RWPE2 (cell line): ENCODE data around the gene RBM4.

ENCODE experiments used
- ATAC-seq: fragments of 200-7000 bp; cut with Tn5 transposase; 3 replicates; pipeline ENCODE4 v1.9.1; 2021; ENCODE audit warnings: low read depth
- DNase-seq: peaks from one replicate; pipeline ENCODE4 v3.0.0-alpha.2; 2020; ENCODE audit warnings: low spot score
- H3K27ac ChIP-seq: fragments of 450-650 bp; 2 replicates; pipeline ENCODE4 v1.5.1; 2017; ENCODE audit warnings: mild to moderate bottlenecking; ENCODE audit not compliant: poor library complexity, severe bottlenecking
- H3K27me3 ChIP-seq: fragments of 250-450 bp; sonication (Bioruptor Pico); 2 replicates; pipeline ENCODE4 v1.5.1; 2021; ENCODE audit warnings: mild to moderate bottlenecking, moderate library complexity; ENCODE audit not compliant: insufficient read depth, poor library complexity, severe bottlenecking
- H3K36me3 ChIP-seq: fragments of 250-450 bp; sonication (Bioruptor Pico); 2 replicates; pipeline ENCODE4 v1.5.1; 2020; ENCODE audit warnings: low read depth, mild to moderate bottlenecking, moderate library complexity
- H3K4me1 ChIP-seq: fragments of 250-450 bp; sonication (Bioruptor Pico); 2 replicates; pipeline ENCODE4 v1.5.1; 2021; ENCODE audit warnings: mild to moderate bottlenecking, moderate library complexity; ENCODE audit not compliant: insufficient read depth, poor library complexity, severe bottlenecking
- H3K4me3 ChIP-seq: fragments of 250-450 bp; sonication (Bioruptor Pico); 2 replicates; pipeline ENCODE4 v1.5.1; 2021; ENCODE audit warnings: mild to moderate bottlenecking, moderate library complexity; ENCODE audit not compliant: severe bottlenecking
- H3K9me3 ChIP-seq: fragments of 250-450 bp; sonication (Bioruptor Pico); 2 replicates; pipeline ENCODE4 v1.5.1; 2021; ENCODE audit warnings: mild to moderate bottlenecking, moderate library complexity; ENCODE audit not compliant: severe bottlenecking
- TF ChIP-seq, protein P1 (sequence below): fragments of 450-650 bp; IDR thresholded peaks from one replicate; pipeline ENCODE4 v1.5.1; 2017; ENCODE audit warnings: mild to moderate bottlenecking, moderate library complexity; ENCODE audit not compliant: poor library complexity, severe bottlenecking

The RBM4 gene

DNA sequence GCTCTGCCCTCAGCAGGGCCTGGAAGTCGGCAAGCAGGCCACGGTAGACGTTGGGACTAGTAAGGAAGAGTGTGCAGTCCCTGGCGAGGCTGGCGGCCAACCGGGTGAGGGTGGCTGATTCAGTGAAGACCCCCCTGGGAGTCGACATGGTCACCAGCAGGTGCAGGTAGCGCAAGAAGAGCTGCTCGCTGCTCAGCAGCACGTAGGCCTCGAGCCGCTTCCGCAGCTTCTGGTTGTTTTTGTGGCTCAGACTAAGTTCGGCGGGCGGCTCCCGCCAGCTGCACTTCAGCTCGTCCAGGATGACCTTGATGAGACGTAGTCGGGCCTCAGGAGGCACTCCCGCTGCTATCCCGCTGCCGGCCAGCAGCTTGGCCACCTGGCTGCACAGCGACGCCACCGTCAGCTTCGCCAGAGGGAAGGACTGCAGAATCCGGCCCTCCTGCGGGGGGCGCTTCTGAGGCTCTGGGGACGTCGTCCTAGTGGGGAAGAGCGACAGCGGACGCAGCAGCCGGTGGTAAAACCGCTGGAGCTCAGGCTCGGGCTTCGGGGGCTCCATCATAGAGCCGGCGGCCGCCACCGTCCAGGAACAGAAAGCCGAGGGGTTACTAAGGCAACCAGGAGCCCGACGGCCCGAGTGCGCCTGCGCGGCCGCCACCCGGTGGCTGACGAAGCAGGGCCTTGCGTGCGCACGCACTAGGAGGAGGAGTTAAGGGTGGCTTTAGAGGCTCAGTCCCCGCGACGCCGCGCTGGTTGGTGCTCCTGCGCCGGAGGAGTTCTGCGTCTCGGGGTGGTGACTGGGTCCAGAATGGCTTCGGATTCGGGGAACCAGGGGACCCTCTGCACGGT lies 45.8 kb upstream of the RBM4 start, which contains the start of the genes CCDC87 and CCS:
CCDC87 (minus strand) TSS at position 607 of the 846 bp plus-strand sequence; CDS start at position 559, 48 bp downstream.
CCS (plus strand) TSS at position 729 of the 846 bp plus-strand sequence; CDS start at position 806, 77 bp downstream.
- no peak within 1 kb of the TSS for H3K27ac ChIP-seq
- no peaks in the 10 kb centered on the region for H3K9me3 ChIP-seq
- TF ChIP-seq, protein P1, sequence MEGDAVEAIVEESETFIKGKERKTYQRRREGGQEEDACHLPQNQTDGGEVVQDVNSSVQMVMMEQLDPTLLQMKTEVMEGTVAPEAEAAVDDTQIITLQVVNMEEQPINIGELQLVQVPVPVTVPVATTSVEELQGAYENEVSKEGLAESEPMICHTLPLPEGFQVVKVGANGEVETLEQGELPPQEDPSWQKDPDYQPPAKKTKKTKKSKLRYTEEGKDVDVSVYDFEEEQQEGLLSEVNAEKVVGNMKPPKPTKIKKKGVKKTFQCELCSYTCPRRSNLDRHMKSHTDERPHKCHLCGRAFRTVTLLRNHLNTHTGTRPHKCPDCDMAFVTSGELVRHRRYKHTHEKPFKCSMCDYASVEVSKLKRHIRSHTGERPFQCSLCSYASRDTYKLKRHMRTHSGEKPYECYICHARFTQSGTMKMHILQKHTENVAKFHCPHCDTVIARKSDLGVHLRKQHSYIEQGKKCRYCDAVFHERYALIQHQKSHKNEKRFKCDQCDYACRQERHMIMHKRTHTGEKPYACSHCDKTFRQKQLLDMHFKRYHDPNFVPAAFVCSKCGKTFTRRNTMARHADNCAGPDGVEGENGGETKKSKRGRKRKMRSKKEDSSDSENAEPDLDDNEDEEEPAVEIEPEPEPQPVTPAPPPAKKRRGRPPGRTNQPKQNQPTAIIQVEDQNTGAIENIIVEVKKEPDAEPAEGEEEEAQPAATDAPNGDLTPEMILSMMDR: peak; percentile 55
- DNase-seq: peak; percentile 95
- H3K4me1 ChIP-seq: no peaks in the 10 kb centered on the region
- H3K27me3 ChIP-seq: no peaks in the 10 kb centered on the region
- peak within 1 kb of the TSS; percentile 49 for H3K4me3 ChIP-seq
- no peaks in the 10 kb centered on the region for H3K36me3 ChIP-seq
- peak; percentile 95 for ATAC-seq

- H3K27me3 ChIP-seq: no peaks in the 10 kb centered on the region
- TF ChIP-seq, protein P1: no peak
- ATAC-seq (peak; percentile 45), DNase-seq (no peak)
- no peaks in the 10 kb centered on the region for H3K36me3 ChIP-seq
- peak overlapping the region; percentile 49 for H3K4me3 ChIP-seq
- no peak overlapping the region for H3K27ac ChIP-seq
- no peaks in the 10 kb centered on the region for H3K4me1 ChIP-seq
- H3K9me3 ChIP-seq: no peaks in the 10 kb centered on the region
Measured at GRCh38 chr11:66593303-66593635, 45.2 kb upstream of the RBM4 start.

DNA sequence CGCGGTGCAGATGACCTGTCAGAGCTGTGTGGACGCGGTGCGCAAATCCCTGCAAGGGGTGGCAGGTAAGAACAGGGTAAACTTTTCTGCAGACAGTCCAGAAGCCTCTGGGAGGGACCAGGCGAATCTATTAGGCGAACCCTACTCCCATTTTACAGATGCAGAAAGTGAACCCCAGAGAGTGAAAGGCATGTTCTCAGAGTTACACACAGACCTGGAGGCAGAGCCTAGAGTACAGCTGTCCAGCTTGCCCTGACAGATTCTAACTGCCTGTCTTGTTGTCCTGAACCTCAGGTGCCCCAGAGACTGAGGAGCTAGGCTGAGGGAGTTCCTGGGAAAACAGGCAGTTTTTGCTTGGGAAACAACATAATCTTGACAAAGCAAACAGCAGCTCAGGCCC lies 44.9 kb upstream of the RBM4 start:
- no peaks in the 10 kb centered on the region for H3K36me3 ChIP-seq
- H3K4me1 ChIP-seq: no peaks in the 10 kb centered on the region
- TF ChIP-seq, protein P1: no peak
- H3K4me3 ChIP-seq: peak overlapping the region; percentile 49
- H3K9me3 ChIP-seq: no peaks in the 10 kb centered on the region
- ATAC-seq: no peak
- DNase-seq: no peak
- H3K27ac ChIP-seq: no peak overlapping the region
- H3K27me3 ChIP-seq: no peaks in the 10 kb centered on the region

DNA sequence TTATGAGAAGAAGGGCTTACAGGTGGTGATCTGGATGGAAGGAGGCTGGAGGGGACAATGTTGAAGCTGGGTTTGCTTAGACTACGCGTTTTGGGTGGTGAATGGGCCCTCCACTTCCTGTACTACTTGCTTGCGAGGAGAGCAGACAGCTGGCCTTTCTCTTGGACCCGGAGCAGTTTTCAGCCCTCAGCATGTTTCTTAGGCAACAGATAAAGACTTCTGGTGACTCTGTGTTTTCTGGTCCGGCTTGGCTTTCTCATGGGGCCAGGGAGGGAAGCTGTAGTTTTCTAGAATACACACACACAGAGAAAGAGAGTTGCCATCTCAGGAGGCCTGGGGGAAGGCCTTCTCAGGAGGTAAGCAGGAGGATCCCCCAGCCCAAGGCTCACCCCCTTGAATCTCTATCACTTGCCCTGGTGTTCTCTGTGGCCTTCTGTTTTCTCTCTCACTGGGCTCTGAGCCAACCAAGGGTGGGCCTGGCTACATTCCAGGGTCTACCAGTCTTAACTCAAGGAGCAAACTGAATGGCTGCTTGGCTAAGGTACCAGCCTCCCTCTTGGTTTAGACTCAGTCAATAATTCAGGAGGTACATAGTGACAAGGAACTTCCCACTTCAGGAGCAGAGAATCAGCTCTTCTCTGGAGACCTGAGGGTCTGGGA lies 43.1 kb upstream of the RBM4 start:
- DNase-seq (no peak), ATAC-seq (no peak)
- Histone ChIP-seq H3K4me3 (no peak overlapping the region), H3K36me3 (0 out of 2 replicates have a peak, but pooled peaks cover 5% of the 10 kb centered on the region), H3K27me3 (no peaks in the 10 kb centered on the region), H3K4me1 (no peaks in the 10 kb centered on the region), H3K9me3 (no peaks in the 10 kb centered on the region), H3K27ac (no peak overlapping the region)
- TF ChIP-seq, protein P1: no peak
